HG03354 (cell line): ENCODE data around the gene RIPK1.
"Not testable (repeated sequence)": the region's sequence is repeated elsewhere in the genome, so short reads cannot be mapped to it uniquely, and the experiment has no call there.

Source experiments
- ATAC-seq: cut with Tn5 transposase; IDR thresholded peaks from one replicate; pipeline ENCODE4 v1.9.1; 2021; ENCODE audit warnings: mild to moderate bottlenecking; ENCODE audit not compliant: unreplicated experiment, poor library complexity, severe bottlenecking

RIPK1 gene

GRCh38 chr6:3068329-3069214 lies at the start of gene RIPK1:
RIPK1 (plus strand) TSS chr6:3068494; CDS start chr6:3076824, 8,330 bp downstream.
- peak; percentile 88 for ATAC-seq

- no peak for ATAC-seq
Measured at GRCh38 chr6:3019065-3019464, 49.2 kb upstream of the RIPK1 start.

- no peak for ATAC-seq
Measured at GRCh38 chr6:3019749-3020320, 48.5 kb upstream of the RIPK1 start.

GRCh38 chr6:3020976-3021598 lies 47.2 kb upstream of the RIPK1 start:
- not testable (repeated sequence) for ATAC-seq

- no peak for ATAC-seq
Measured at GRCh38 chr6:3022765-3023662, 45.3 kb upstream of the RIPK1 start.

GRCh38 chr6:3023663-3024483 lies 44.4 kb upstream of the RIPK1 start:
- ATAC-seq, result peak; percentile 82

- ATAC-seq, result peak; percentile 73
Measured at GRCh38 chr6:3026791-3027626, 41.3 kb upstream of the RIPK1 start.

- not testable (repeated sequence) for ATAC-seq
Measured at GRCh38 chr6:3028156-3028555, 40.1 kb upstream of the RIPK1 start.

GRCh38 chr6:3031857-3032640 lies 36.2 kb upstream of the RIPK1 start:
- no peak for ATAC-seq

GRCh38 chr6:3032986-3033385 lies 35.3 kb upstream of the RIPK1 start:
- ATAC-seq, result no peak

GRCh38 chr6:3033652-3034051 lies 34.6 kb upstream of the RIPK1 start:
- no peak for ATAC-seq

- ATAC-seq, result no peak
Measured at GRCh38 chr6:3035397-3035796, 32.9 kb upstream of the RIPK1 start.

GRCh38 chr6:3036861-3037637 lies 31.2 kb upstream of the RIPK1 start:
- ATAC-seq, result no peak

GRCh38 chr6:3037638-3038365 lies 30.5 kb upstream of the RIPK1 start:
- no peak for ATAC-seq

- no peak for ATAC-seq
Measured at GRCh38 chr6:3039384-3039783, 28.9 kb upstream of the RIPK1 start.

- ATAC-seq, result no peak
Measured at GRCh38 chr6:3041147-3041546, 27.1 kb upstream of the RIPK1 start.
